Measurements from ENCODE around the gene ACTRT1.

The ACTRT1 gene

GRCh38 chrX:128052303-128052702 lies at the start of gene ACTRT1:
TSS of gene ACTRT1 (minus strand) at chrX:128052403. CDS start at chrX:128052206, 197 bp downstream.
- no peak for DNase-seq (ENCODE audit: low spot score)

DNA sequence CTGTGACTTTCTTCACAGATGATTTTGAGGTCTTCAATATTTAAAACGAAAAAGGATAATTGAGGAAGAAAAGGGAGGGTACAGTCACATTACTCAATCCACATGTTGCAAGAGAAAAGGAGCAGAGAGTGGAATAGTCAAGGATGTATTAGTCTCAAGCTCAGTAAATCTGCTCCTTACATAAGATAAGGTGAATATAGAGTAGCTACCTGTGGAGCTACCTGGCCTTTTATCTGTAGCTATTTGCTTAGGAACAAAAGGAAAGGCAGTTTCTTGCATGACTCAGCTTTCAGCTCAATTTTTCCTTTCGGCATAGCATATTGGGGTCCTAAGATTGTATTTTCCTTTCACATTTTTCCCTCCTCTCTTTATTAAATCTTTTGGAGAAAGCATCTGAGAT lies 26.3 kb upstream of the ACTRT1 start:
- no peak for DNase-seq (ENCODE audit: low spot score)

DNA sequence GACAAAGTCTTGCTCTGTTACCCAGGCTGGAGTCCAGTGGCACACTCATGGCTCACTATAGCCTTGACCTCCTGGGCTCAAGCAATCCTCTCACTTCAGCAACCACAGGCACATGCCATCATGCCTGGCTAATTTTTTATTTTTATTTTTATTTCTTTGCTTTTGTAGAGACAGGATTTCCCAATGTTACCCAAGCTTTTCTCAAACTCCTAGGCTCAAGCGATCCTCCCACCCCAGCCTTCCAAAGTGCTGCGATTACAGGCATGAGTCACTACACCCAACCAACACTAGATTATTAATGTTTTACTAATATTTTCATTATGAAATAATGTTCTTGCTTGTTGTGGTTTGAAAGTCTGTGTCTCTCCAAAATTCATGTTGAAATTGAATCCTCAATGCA lies 5.2 kb upstream of the ACTRT1 start:
- no peak for DNase-seq (ENCODE audit: low spot score)

- no peak for DNase-seq (ENCODE audit: low spot score)
These were observed 677 bp downstream of the ACTRT1 start for GRCh38 chrX:128051526-128051925.

DNA sequence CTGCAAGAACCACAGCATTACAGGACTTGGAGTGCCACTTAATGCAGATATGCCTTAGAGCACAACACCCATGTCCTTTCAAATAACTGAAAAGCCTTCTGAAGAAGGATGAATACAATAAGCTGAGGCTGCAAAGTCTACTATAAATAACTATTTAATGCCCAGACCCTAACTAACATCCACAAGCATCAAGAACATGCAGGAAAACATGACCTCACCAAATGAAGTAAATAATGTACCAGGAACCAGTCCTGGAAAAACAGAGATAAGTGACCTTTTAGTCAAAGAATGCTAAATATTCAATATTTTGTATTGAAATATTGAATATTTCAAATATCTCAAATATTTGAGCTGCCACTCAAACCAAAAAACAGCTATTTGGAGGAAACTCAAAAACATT lies 16.9 kb downstream of the ACTRT1 start:
- no peak for DNase-seq (ENCODE audit: low spot score)

DNA sequence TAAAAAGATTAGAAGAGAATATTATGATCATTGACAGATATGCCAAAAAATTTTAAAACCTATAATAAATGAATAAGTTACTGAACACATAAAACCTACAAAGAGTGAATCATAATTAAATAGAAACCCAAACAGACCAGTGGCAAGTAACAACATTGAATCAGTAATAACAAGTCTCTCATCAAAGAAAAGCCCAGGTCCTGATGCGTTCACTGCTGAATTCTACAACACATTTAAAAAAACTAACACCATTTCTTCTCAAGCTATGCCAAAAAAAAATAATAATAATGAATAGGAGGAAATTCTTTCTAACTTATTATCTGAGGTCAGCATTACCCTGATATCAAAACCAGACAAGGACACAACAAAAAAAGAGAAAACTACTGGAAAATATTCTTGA lies 30.6 kb downstream of the ACTRT1 start:
- DNase-seq (ENCODE audit: low spot score), result no peak

- DNase-seq (ENCODE audit: low spot score), result no peak
These were observed 31.5 kb downstream of the ACTRT1 start for GRCh38 chrX:128020701-128021100.

GRCh38 chrX:128019218-128019617 lies 33.0 kb downstream of the ACTRT1 start:
- no peak for DNase-seq (ENCODE audit: low spot score)

DNA sequence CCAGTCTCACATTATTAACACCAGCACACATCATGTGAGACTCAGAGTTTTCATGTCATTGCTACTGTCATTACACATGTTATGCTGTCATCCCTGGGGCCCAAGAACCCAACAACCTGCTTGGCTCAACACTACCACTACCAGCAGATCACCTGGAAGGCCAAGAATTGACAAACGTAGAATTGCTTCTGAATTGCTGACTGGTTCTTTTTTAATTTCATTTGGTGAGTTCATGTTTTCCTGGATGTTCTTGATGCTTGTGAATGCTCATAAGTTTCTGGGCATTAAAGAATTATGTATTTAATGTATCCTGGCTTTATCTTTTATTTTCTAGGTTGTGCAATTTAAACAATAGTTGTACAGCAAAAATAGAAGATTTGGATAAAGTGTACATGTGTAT lies 40.2 kb downstream of the ACTRT1 start:
- DNase-seq (ENCODE audit: low spot score), result no peak

DNA sequence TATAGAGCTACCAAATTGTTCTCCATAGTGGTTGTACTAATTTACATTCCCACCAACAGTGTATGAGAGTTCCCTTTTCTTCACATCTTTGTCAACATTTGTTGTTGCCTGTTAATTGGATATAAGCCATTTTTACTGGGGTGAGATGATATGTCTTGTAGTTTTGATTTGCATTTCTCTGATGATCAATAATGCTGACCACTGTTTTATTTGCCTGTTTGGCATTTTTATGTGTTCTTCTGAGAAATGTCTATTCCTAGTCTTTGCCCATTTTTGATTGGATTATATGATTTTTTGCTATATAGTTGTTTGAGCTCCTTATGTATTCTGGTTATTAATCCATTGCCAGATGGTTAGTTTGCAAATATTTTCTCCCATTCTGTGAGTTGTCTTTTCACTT lies 44.3 kb downstream of the ACTRT1 start:
- DNase-seq (ENCODE audit: low spot score), result no peak
